ENCODE data around the gene CIB4. TPM values are rescaled to one million over a fixed set of nuclear protein-coding genes. Genes with fewer than 3 reads are reported as not detected.

Gene CIB4
- total and polyA plus RNA-seq, 9 of the 15 experiments (the other 6 are each of a cell fraction or from before 2014, with no cell fraction given) = not detected

DNA sequence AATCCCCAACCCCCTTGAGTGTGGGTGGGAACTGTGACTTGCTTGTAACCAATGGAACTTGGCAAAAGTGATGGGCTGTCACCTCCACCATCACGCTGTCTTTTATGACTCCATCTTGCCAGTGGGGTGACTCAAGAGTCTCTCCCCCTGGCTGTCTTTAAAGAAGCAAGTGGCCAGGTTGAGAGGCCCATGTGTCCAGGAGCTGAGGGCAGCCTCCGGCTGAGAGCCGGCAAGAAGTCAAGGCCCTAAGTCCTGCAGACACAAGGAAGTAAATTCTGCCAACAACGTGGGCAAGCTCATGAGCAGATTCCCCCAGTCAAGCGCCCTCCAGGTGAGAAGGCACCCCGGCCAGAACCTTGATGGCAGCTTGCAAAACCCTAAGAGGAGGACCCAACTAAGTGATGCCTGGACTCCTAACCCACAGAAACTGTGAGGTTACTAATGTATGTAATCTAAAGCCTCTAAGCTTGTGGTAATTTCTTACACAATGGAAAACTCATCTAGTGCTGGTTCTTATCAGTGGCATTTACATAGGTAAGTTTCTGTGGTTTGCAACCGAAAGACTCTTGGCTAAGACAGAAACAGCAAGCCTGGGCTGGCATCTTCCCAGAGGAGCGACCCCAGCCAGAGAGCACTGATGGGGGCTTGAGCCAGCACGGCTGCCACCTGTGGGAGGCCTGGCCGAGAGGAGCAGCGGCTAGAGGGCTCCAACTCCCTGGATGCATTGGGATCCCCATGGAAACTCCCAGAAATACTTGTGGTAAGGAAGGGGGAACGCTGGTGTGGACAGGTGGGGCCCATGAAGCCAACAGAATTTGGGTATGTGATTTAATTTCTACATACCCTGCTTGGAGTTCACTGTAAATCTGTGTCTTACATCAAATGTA lies 49.3 kb downstream of the CIB4 start:
- POLR2A ChIA-PET = interaction anchor here (0.6 to 1.3 kb wide), 3 partner anchors 12 to 266 kb away, joined by 3 to 5 read pairs (median 3); no protein-coding TSS in a partner anchor
- ATAC-seq (no peak), FAIRE-seq (no peak), DNase-seq (ENCODE audit: extremely low read depth in 1 of 4, low spot score in 3 of 4) (no peak)
- CTCF ChIA-PET (ENCODE audit: low intra/inter-chr PET ratio) = interaction anchor here (0.7 kb wide), 1 partner anchor 689 kb away, joined by 3 read pairs; no protein-coding TSS in a partner anchor
- Histone ChIP-seq H3K4me1 (replicated peaks in 1 of 2; ENCODE audit: control insufficient read depth in 2 of 2, insufficient read depth in 2 of 2, low read length in 2 of 2) (no peaks in the 10 kb centered on the region; a peak in 2 of 5 replicates), H3K27me3 (ENCODE audit: control insufficient read depth in 2 of 2, insufficient read depth in 2 of 2, low read length in 2 of 2) (peaks cover 13 to 42% of the 10 kb centered on the region in 2 experiments; a peak in 4 of 5 replicates), H3K36me3 (ENCODE audit: control insufficient read depth, insufficient read depth, low read length) (no peaks in the 10 kb centered on the region), H2AFZ (ENCODE audit: low read depth, low read length) (no peak overlapping the region), H3K9me1 (ENCODE audit: control insufficient read depth, insufficient read depth, low read length) (no peaks in the 10 kb centered on the region), H3K9ac (ENCODE audit: insufficient read depth in 1 of 2, low read depth in 2 of 2, low read length in 2 of 2) (no peak overlapping the region), H3K4me3 (no peak overlapping the region), H3K27ac (ENCODE audit: extremely low read depth, low read depth, low read length) (no peak overlapping the region), H3K4me2 (ENCODE audit: insufficient read depth, low read length) (no peak overlapping the region), H3K79me2 (ENCODE audit: control insufficient read depth, insufficient read depth, low read length) (no peaks in the 10 kb centered on the region), H3K9me3 (replicated peaks; ENCODE audit: control insufficient read depth, insufficient read depth, low read depth, low read length) (no peaks in the 10 kb centered on the region), H4K20me1 (replicated peaks; ENCODE audit: control insufficient read depth, insufficient read depth, low read length) (no peaks in the 10 kb centered on the region)
- WGBS (ENCODE audit: insufficient coverage, low coverage, missing lambda C conversion rate) = 0% methylated on average over 10 of the region's 12 CpGs
- intact Hi-C loops (cut with micrococcal nuclease) (no loop called here), in situ Hi-C loops (cut with MboI) (no loop called here)
- BruUV-seq (replicated peaks) = no TSS peak
- TF ChIP-seq RB1 (IDR thresholded peaks at IDR 0.05; ENCODE audit: low read depth) (no peak), EGR1 (conservative IDR thresholded peaks at IDR 0.05) (no peak), HDAC2 (IDR thresholded peaks at IDR 0.05) (no peak), SP2 (IDR thresholded peaks at IDR 0.05; ENCODE audit: extremely low read depth, low read depth, low read length, poor library complexity, severe bottlenecking) (no peak), ZNF589 (CRISPR knock-in tag; IDR thresholded peaks at IDR 0.05; ENCODE audit: low read depth) (no peak), EP400 (IDR thresholded peaks at IDR 0.05) (no peak), ELF4 (CRISPR knock-in tag; IDR thresholded peaks at IDR 0.05) (no peak), EP300 (IDR thresholded peaks at IDR 0.05; ENCODE audit: low read length) (no peak)
- TF ChIP-seq, protein P1, sequence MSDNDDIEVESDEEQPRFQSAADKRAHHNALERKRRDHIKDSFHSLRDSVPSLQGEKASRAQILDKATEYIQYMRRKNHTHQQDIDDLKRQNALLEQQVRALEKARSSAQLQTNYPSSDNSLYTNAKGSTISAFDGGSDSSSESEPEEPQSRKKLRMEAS (CRISPR knock-in tag; IDR thresholded peaks at IDR 0.05) = no peak
- TF ChIP-seq, protein P2, sequence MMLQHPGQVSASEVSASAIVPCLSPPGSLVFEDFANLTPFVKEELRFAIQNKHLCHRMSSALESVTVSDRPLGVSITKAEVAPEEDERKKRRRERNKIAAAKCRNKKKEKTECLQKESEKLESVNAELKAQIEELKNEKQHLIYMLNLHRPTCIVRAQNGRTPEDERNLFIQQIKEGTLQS (IDR thresholded peaks at IDR 0.05) = no peak
- TF ChIP-seq, protein P2 (CRISPR knock-in tag; conservative IDR thresholded peaks at IDR 0.05) = no peak
- TF ChIP-seq, protein P3, sequence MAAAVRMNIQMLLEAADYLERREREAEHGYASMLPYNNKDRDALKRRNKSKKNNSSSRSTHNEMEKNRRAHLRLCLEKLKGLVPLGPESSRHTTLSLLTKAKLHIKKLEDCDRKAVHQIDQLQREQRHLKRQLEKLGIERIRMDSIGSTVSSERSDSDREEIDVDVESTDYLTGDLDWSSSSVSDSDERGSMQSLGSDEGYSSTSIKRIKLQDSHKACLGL (CRISPR knock-in tag; IDR thresholded peaks at IDR 0.05; ENCODE audit: borderline replicate concordance, poor library complexity, severe bottlenecking) = no peak
